Stimulated activated CD8-positive, alpha-beta memory T cell treated with anti-CD3 and anti-CD28 coated beads, Interleukin-15, amount 100 ng/mL, for 1 hour (primary cell): ENCODE data around the gene MIPOL1.

Experiments
- DNase-seq: peaks from one replicate; pipeline ENCODE4 v3.0.0-alpha.2; 2020; ENCODE audit warnings: low read depth

MIPOL1 gene

GRCh38 chr14:37464192-37464858 lies 266.6 kb downstream of the MIPOL1 start:
- DNase-seq = no peak

- no peak for DNase-seq
These were observed 268.4 kb downstream of the MIPOL1 start for GRCh38 chr14:37466003-37466622.

- no peak for DNase-seq
These were observed 268.9 kb downstream of the MIPOL1 start for GRCh38 chr14:37466623-37467088.

- DNase-seq = no peak
These were observed 271.9 kb downstream of the MIPOL1 start for GRCh38 chr14:37469650-37470049.

- no peak for DNase-seq
These were observed 272.5 kb downstream of the MIPOL1 start for GRCh38 chr14:37470251-37470650.

- DNase-seq = no peak
These were observed 275.2 kb downstream of the MIPOL1 start for GRCh38 chr14:37472906-37473305.

- no peak for DNase-seq
These were observed 276.5 kb downstream of the MIPOL1 start for GRCh38 chr14:37474191-37474590.

GRCh38 chr14:37480446-37481290 lies 282.9 kb downstream of the MIPOL1 start:
- no peak for DNase-seq

GRCh38 chr14:37482428-37482827 lies 284.7 kb downstream of the MIPOL1 start:
- DNase-seq = no peak

- DNase-seq = no peak
These were observed 285.9 kb downstream of the MIPOL1 start for GRCh38 chr14:37483672-37484071.

GRCh38 chr14:37490607-37491006 lies 292.9 kb downstream of the MIPOL1 start:
- no peak for DNase-seq

GRCh38 chr14:37491076-37491475 lies 293.3 kb downstream of the MIPOL1 start:
- DNase-seq = no peak

GRCh38 chr14:37493606-37494005 lies 295.9 kb downstream of the MIPOL1 start:
- DNase-seq = no peak

GRCh38 chr14:37497422-37497821 lies 299.7 kb downstream of the MIPOL1 start:
- no peak for DNase-seq

GRCh38 chr14:37501877-37502276 lies 304.1 kb downstream of the MIPOL1 start:
- no peak for DNase-seq

- DNase-seq = no peak
These were observed 310.8 kb downstream of the MIPOL1 start for GRCh38 chr14:37508503-37508902.

GRCh38 chr14:37512173-37512572 lies 314.4 kb downstream of the MIPOL1 start:
- DNase-seq = no peak

- no peak for DNase-seq
These were observed 318.0 kb downstream of the MIPOL1 start for GRCh38 chr14:37515771-37516170.

- DNase-seq = no peak
These were observed 329.3 kb downstream of the MIPOL1 start for GRCh38 chr14:37526994-37527393.

- DNase-seq = no peak
These were observed 342.3 kb downstream of the MIPOL1 start for GRCh38 chr14:37539992-37540391.

GRCh38 chr14:37544407-37544806 lies 346.7 kb downstream of the MIPOL1 start:
- DNase-seq = no peak

- no peak for DNase-seq
These were observed 347.4 kb downstream of the MIPOL1 start for GRCh38 chr14:37545174-37545573.
